Measurements from ENCODE around the gene GABPA. TPM values are rescaled to one million over a fixed set of nuclear protein-coding genes. Genes with fewer than 3 reads are reported as not detected.

Gene GABPA
- total and polyA plus RNA-seq, 2 of the 13 experiments (the other 11 are each of a cell fraction or from before 2014, with no cell fraction given): 7.4 to 13.2 TPM

DNA sequence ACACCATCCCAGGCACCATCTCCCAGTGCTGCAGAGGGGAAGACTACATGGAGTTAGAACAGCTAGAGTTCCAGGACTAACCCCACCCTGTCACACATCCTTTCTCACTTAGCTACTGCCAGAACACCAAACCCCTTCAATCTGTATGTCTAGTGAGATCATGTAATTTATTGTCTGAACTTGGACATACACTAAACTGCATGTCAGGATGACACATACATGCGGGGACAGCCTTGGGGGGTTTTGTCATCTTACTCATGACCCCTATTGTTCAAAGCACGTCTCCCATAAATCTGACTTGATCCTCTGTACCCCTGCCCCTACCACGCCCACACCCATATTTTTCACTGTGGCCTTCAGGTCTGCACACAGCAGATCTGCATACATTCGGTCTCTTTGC lies 71.3 kb downstream of the GABPA start:
- Histone ChIP-seq H3K4me2 (ENCODE audit: low read depth, low read length) (no peak overlapping the region), H3K27me3 (ENCODE audit: control insufficient read depth in 1 of 2, insufficient read depth in 2 of 2, low read length in 2 of 2) (no peaks in the 10 kb centered on the region), H3K9ac (ENCODE audit: insufficient read depth, low read depth, low read length) (no peak overlapping the region), H3K4me3 (replicated peaks in 1 of 3; ENCODE audit: insufficient read depth in 1 of 3, low read depth in 2 of 3, low read length in 3 of 3) (no peak overlapping the region), H3K36me3 (replicated peaks in 1 of 2; ENCODE audit: control insufficient read depth in 1 of 2, insufficient read depth in 2 of 2, low read length in 2 of 2) (no peaks in the 10 kb centered on the region), H2AFZ (ENCODE audit: low read length) (no peak overlapping the region), H4K20me1 (ENCODE audit: insufficient read depth, low read length) (no peaks in the 10 kb centered on the region), H3K79me2 (ENCODE audit: insufficient read depth, low read length) (no peaks in the 10 kb centered on the region), H3K9me3 (ENCODE audit: low read length) (no peaks in the 10 kb centered on the region), H3K4me1 (ENCODE audit: insufficient read depth, low read length) (no peaks in the 10 kb centered on the region), H3K27ac (ENCODE audit: extremely low read length, insufficient read depth, low read length) (no peak overlapping the region)
- ChIA-PET CTCF (ENCODE audit: low intra/inter-chr PET ratio, low total read pairs) (no interaction called here), POLR2A (no interaction called here)
- no peak for FAIRE-seq
- ATAC-seq: no peak
- no TSS peak for BruUV-seq (replicated peaks)
- 28% methylated on average over 4 of the region's 4 CpGs for WGBS (ENCODE audit: low lambda C conversion rate)
- DNase-seq (ENCODE audit: low spot score): no peak
- TF ChIP-seq CCAR2 (optimal IDR thresholded peaks at IDR 0.05; ENCODE audit: low read depth, low read length): no peak
- TF ChIP-seq, protein P1, sequence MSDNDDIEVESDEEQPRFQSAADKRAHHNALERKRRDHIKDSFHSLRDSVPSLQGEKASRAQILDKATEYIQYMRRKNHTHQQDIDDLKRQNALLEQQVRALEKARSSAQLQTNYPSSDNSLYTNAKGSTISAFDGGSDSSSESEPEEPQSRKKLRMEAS (IDR thresholded peaks at IDR 0.05): no peak
- intact Hi-C loops (cut with micrococcal nuclease; ENCODE audit: unreplicated experiment) (no loop called here), in situ Hi-C loops (cut with HindIII; ENCODE audit: extremely low pct_ligation_motif_present, low pct_unique_long_range_greater_than_20kb) (no loop called here)

GRCh38 chr21:25807191-25807590 lies 72.4 kb downstream of the GABPA start:
- Histone ChIP-seq H3K4me2 (ENCODE audit: low read depth, low read length) (no peak overlapping the region), H3K36me3 (replicated peaks in 1 of 2; ENCODE audit: control insufficient read depth in 1 of 2, insufficient read depth in 2 of 2, low read length in 2 of 2) (no peaks in the 10 kb centered on the region), H3K9ac (ENCODE audit: insufficient read depth, low read depth, low read length) (no peak overlapping the region), H3K9me3 (ENCODE audit: low read length) (no peaks in the 10 kb centered on the region), H3K4me3 (replicated peaks in 1 of 3; ENCODE audit: insufficient read depth in 1 of 3, low read depth in 2 of 3, low read length in 3 of 3) (no peak overlapping the region), H3K4me1 (ENCODE audit: insufficient read depth, low read length) (no peaks in the 10 kb centered on the region), H3K27ac (ENCODE audit: extremely low read length, insufficient read depth, low read length) (no peak overlapping the region), H2AFZ (ENCODE audit: low read length) (no peak overlapping the region), H4K20me1 (ENCODE audit: insufficient read depth, low read length) (no peaks in the 10 kb centered on the region), H3K79me2 (ENCODE audit: insufficient read depth, low read length) (no peaks in the 10 kb centered on the region), H3K27me3 (ENCODE audit: control insufficient read depth in 1 of 2, insufficient read depth in 2 of 2, low read length in 2 of 2) (no peaks in the 10 kb centered on the region)
- no peak for FAIRE-seq
- intact Hi-C loops (cut with micrococcal nuclease; ENCODE audit: unreplicated experiment): no loop called here
- no peak for TF ChIP-seq HNRNPLL (IDR thresholded peaks at IDR 0.05; ENCODE audit: low read depth, low read length, poor library complexity, severe bottlenecking)
- TF ChIP-seq HDAC6 (IDR thresholded peaks at IDR 0.05; ENCODE audit: low read depth, low read length): no peak
- TF ChIP-seq, protein P2, sequence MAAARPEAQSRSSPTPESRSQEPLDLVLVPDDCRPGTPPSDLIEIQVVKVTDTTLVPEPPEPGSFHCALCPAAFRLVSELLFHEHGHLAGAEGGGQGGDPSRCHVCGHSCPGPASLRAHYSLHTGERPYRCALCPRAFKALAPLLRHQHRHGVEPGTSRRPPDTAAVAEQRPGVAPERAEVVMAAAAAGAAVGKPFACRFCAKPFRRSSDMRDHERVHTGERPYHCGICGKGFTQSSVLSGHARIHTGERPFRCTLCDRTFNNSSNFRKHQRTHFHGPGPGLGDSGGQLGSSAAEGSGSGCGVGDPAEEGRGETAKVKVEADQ (CRISPR knock-in tag; IDR thresholded peaks at IDR 0.05; ENCODE audit: borderline replicate concordance): no peak
- TF ChIP-seq, protein P3, sequence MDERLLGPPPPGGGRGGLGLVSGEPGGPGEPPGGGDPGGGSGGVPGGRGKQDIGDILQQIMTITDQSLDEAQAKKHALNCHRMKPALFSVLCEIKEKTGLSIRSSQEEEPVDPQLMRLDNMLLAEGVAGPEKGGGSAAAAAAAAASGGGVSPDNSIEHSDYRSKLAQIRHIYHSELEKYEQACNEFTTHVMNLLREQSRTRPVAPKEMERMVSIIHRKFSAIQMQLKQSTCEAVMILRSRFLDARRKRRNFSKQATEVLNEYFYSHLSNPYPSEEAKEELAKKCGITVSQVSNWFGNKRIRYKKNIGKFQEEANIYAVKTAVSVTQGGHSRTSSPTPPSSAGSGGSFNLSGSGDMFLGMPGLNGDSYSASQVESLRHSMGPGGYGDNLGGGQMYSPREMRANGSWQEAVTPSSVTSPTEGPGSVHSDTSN (CRISPR knock-in tag; IDR thresholded peaks at IDR 0.05): no peak
- TF ChIP-seq CBX1 (IDR thresholded peaks at IDR 0.05; ENCODE audit: low read depth): no peak
- no TSS peak for BruUV-seq (replicated peaks)
- POLR2A ChIA-PET: no interaction called here
- CTCF ChIA-PET (ENCODE audit: low intra/inter-chr PET ratio, low total read pairs): no interaction called here
- 50% methylated on average over 6 of the region's 6 CpGs for WGBS (ENCODE audit: low lambda C conversion rate)
- no peak for DNase-seq (ENCODE audit: low spot score)
- no peak for ATAC-seq
- in situ Hi-C loops (cut with HindIII; ENCODE audit: extremely low pct_ligation_motif_present, low pct_unique_long_range_greater_than_20kb): no loop called here
